PC-9 (cell line): ENCODE measurements around the gene MPI. TPM values are rescaled to one million over a fixed set of nuclear protein-coding genes. Genes with fewer than 3 reads are reported as not detected.
A peak's percentile ranks its signal among the peaks of the same experiment; 100 is the strongest.

Experiments used
- BruUV-seq: library from RNA; stranded (reverse); fragments of 400-500 nt; replicated peaks from 2 replicates; lab custom pipeline; 2021; lab: Mats Ljungman, UMichigan
- CTCF ChIA-PET: fragments of 300-600 bp; sonication (Branson Sonifier 250); formaldehyde crosslinking; loops from one replicate; lab custom pipeline; 2022; ENCODE audit warnings: antibody characterized with exemption; lab: Charles Lee
- POLR2A ChIA-PET: fragments of 300-600 bp; sonication (Branson Sonifier 250); formaldehyde crosslinking; loops from one replicate; lab custom pipeline; 2022; ENCODE audit warnings: antibody characterized with exemption; ENCODE audit not compliant: unreplicated experiment; lab: Charles Lee
- DNase-seq, 2 experiments: peaks; one replicate each; pipeline versions ENCODE4 v3.0.0 to v3.0.0-alpha.2; 2015 to 2022; ENCODE audit warnings: mixed read lengths in 1 of 2
- H2AFZ ChIP-seq: fragments of 200-600 bp; sonication (generic); 2 replicates; pipeline ENCODE4 v1.8.1; 2017; ENCODE audit warnings: antibody characterized with exemption
- H3F3A ChIP-seq: fragments of 200-600 bp; sonication (generic); 2 replicates; pipeline ENCODE4 v1.8.1; 2017; ENCODE audit warnings: antibody characterized with exemption, mild to moderate bottlenecking, low read depth; ENCODE audit not compliant: insufficient read depth
- H3K27ac ChIP-seq: fragments of 200-600 bp; sonication (generic); 2 replicates; pipeline ENCODE4 v1.6.1; 2016; ENCODE audit warnings: mixed run types
- H3K27me3 ChIP-seq: fragments of 200-600 bp; sonication (generic); 2 replicates; pipeline ENCODE4 v1.6.1; 2016; ENCODE audit warnings: low read depth, mixed run types; ENCODE audit not compliant: insufficient read depth
- H3K36me3 ChIP-seq: fragments of 200-600 bp; sonication (generic); 2 replicates; pipeline ENCODE4 v1.6.1; 2016; ENCODE audit warnings: low read depth, mixed run types
- H3K4me1 ChIP-seq: fragments of 200-600 bp; sonication (generic); replicated peaks from 2 replicates; pipeline ENCODE4 v1.6.1; 2016; ENCODE audit warnings: mixed run types; ENCODE audit not compliant: insufficient read depth
- H3K4me2 ChIP-seq: fragments of 200-600 bp; sonication (generic); 2 replicates; pipeline ENCODE4 v1.6.1; 2017; ENCODE audit warnings: mixed run types
- H3K4me3 ChIP-seq: fragments of 200-600 bp; sonication (generic); 2 replicates; pipeline ENCODE4 v1.6.1; 2016; ENCODE audit warnings: mixed run types
- H3K79me2 ChIP-seq: fragments of 200-600 bp; sonication (generic); 2 replicates; pipeline ENCODE4 v1.6.1; 2017; ENCODE audit warnings: low read depth, mixed run types
- H3K9me2 ChIP-seq: fragments of 200-600 bp; sonication (generic); 2 replicates; pipeline ENCODE4 v1.8.1; 2017; ENCODE audit warnings: mild to moderate bottlenecking; ENCODE audit not compliant: insufficient read depth
- H3K9me3 ChIP-seq: fragments of 200-600 bp; sonication (generic); 2 replicates; pipeline ENCODE4 v1.8.1; 2016; ENCODE audit warnings: low read depth; ENCODE audit not compliant: insufficient read depth
- H4K20me1 ChIP-seq: fragments of 200-600 bp; sonication (generic); 2 replicates; pipeline ENCODE4 v1.8.1; 2017; ENCODE audit not compliant: insufficient read depth
- EZH2 ChIP-seq: fragments of 200-600 bp; sonication (generic); IDR thresholded peaks from 2 replicates; pipeline ENCODE4 v1.8.0; 2017; ENCODE audit warnings: antibody characterized with exemption, low read depth
- intact Hi-C: fragments of 100-400 bp; cut with micrococcal nuclease; formaldehyde crosslinking; loops from one replicate; pipeline ENCODE4 v1.10.0; 2022; ENCODE audit not compliant: unreplicated experiment
- total RNA-seq: library from RNA; stranded (reverse); gene quantifications from 2 replicates; pipeline ENCODE4 v1.2.3, GENCODE V29; 2021
- TF ChIP-seq, protein P1 (sequence below): fragments of 200-600 bp; sonication (generic); conservative IDR thresholded peaks from 2 replicates; pipeline ENCODE4 v1.6.1; 2017; ENCODE audit warnings: mixed run types, antibody characterized with exemption, mild to moderate bottlenecking, moderate library complexity

Gene MPI
- total RNA-seq, 1 experiment from 2014 or later = 22.5 TPM

DNA sequence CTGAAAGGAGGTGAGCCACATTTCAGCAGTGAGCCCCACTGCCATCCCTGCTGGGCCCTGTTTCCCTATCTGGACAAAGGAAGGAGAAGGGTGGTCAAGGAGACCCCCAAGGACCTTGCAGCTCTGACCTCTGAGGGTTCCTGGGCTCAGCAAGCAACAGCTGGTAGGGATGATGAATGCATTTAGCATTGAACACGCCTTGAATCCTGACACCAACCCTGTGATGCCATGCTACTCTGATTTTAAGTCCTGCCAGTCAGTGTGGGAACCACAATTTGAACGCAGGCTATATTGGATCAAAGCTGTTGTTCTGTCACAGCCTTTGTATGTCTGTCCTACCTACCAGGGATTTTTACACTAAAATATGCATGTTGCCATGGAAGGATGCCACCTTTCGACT lies 6.5 kb downstream of the MPI start:
- Histone ChIP-seq H3K27ac (no peak overlapping the region), H3K4me1 (peaks cover 18% of the 10 kb centered on the region), H3K9me3 (no peaks in the 10 kb centered on the region), H3K4me2 (no peak overlapping the region), H3F3A (peaks cover 12% of the 10 kb centered on the region; the same call in 1 of the 2 replicates), H3K9me2 (no peaks in the 10 kb centered on the region), H3K36me3 (0 out of 2 replicates have a peak, but pooled peaks cover 4% of the 10 kb centered on the region), H3K79me2 (peaks cover 2% of the 10 kb centered on the region; the same call in 1 of the 2 replicates), H3K4me3 (no peak overlapping the region), H2AFZ (no peak overlapping the region), H4K20me1 (no peaks in the 10 kb centered on the region), H3K27me3 (no peaks in the 10 kb centered on the region)
- TF ChIP-seq, protein P1, sequence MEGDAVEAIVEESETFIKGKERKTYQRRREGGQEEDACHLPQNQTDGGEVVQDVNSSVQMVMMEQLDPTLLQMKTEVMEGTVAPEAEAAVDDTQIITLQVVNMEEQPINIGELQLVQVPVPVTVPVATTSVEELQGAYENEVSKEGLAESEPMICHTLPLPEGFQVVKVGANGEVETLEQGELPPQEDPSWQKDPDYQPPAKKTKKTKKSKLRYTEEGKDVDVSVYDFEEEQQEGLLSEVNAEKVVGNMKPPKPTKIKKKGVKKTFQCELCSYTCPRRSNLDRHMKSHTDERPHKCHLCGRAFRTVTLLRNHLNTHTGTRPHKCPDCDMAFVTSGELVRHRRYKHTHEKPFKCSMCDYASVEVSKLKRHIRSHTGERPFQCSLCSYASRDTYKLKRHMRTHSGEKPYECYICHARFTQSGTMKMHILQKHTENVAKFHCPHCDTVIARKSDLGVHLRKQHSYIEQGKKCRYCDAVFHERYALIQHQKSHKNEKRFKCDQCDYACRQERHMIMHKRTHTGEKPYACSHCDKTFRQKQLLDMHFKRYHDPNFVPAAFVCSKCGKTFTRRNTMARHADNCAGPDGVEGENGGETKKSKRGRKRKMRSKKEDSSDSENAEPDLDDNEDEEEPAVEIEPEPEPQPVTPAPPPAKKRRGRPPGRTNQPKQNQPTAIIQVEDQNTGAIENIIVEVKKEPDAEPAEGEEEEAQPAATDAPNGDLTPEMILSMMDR = no peak
- no peak for TF ChIP-seq EZH2
- ChIA-PET CTCF (interaction anchor here (0.5 to 0.6 kb wide), 2 partner anchors 25 to 53 kb away, joined by 4 to 5 read pairs; no protein-coding TSS in a partner anchor), POLR2A (no interaction called here)
- no TSS peak for BruUV-seq
- DNase-seq = no peak
- intact Hi-C loops = loop anchor here (5.0 kb wide), 1 partner anchor 39 kb away; no protein-coding TSS in a partner anchor

DNA sequence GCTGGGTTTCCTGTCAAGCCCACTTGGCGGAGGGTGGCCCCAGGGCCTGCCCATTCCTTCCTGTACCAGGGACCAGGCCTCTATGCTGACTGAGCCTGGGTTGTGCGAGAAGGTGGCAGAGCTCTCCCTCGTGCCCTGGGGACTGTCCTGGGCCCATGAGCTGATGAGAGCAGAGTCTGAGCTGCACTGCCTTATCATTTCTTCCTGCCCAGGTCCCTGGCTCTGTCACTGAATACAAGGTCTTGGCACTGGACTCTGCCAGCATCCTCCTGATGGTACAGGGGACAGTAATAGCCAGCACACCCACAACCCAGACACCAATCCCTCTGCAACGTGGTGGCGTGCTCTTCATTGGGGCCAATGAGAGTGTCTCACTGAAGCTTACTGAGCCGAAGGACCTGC lies 7.5 kb downstream of the MPI start:
- Histone ChIP-seq H3K27ac (no peak overlapping the region), H3K27me3 (no peaks in the 10 kb centered on the region), H3K9me2 (no peaks in the 10 kb centered on the region), H3K4me1 (peaks cover 17% of the 10 kb centered on the region), H3K4me2 (no peak overlapping the region), H3K9me3 (no peaks in the 10 kb centered on the region), H3K36me3 (peaks cover 4% of the 10 kb centered on the region; the same call in 1 of the 2 replicates), H4K20me1 (no peaks in the 10 kb centered on the region), H3K79me2 (no peaks in the 10 kb centered on the region), H3F3A (peaks cover 21% of the 10 kb centered on the region; the same call in 1 of the 2 replicates), H3K4me3 (no peak overlapping the region), H2AFZ (no peak overlapping the region)
- no TSS peak for BruUV-seq
- no peak for DNase-seq
- ChIA-PET CTCF (no interaction called here), POLR2A (no interaction called here)
- TF ChIP-seq, protein P1 = no peak
- no peak for TF ChIP-seq EZH2
- intact Hi-C loops = loop anchor here (5.0 kb wide), 1 partner anchor 40 kb away; no protein-coding TSS in a partner anchor

DNA sequence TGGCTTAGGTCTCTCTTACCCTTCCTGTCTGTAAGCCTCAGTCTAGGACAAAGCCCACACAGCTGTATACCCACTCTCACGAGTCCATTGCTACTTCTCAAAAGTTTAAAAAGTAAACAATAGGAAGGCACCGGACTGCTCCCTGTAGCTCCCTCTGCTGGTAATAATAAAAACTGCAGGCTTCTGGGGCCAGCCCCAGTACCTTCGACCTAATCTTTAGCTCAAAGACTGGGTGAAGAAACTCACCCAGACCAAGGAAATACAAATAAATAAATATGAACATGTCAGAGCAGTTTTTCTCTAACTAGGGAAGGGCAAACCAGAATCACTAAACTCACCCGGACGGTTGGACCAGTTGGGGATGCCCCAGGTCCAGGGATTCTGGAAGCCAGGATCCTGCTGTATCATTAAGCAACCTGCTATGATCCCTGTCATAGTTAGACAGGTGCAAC lies 11.8 kb downstream of the MPI start:
- H3K4me3 ChIP-seq = no peak overlapping the region
- H4K20me1 ChIP-seq = no peaks in the 10 kb centered on the region
- no TSS peak for BruUV-seq
- H3K36me3 ChIP-seq = peaks cover 21% of the 10 kb centered on the region; the same call in 1 of the 2 replicates
- DNase-seq = peak; percentile 71 to 85
- H3K27ac ChIP-seq = peak overlapping the region; percentile 37; the same call in 1 of the 2 replicates
- H3K9me2 ChIP-seq = no peaks in the 10 kb centered on the region
- H3K79me2 ChIP-seq = peaks cover 26% of the 10 kb centered on the region
- TF ChIP-seq, protein P1 = peak; percentile 96
- no peak for TF ChIP-seq EZH2
- no peak overlapping the region for H2AFZ ChIP-seq
- H3K9me3 ChIP-seq = no peaks in the 10 kb centered on the region
- ChIA-PET POLR2A (interaction anchor here (0.5 to 0.6 kb wide), 3 partner anchors 31 to 621 kb away, joined by 3 to 7 read pairs (median 6); no protein-coding TSS in a partner anchor), CTCF (interaction anchor here (0.6 to 1.6 kb wide), 13 partner anchors 9 to 135 kb away, joined by 3 to 11 read pairs (median 5); no protein-coding TSS in a partner anchor)
- intact Hi-C loops = loop anchor here (2.0 to 5.0 kb wide), 2 partner anchors 59 to 84 kb away; partner anchors contain the start of gene ULK3
- H3K4me2 ChIP-seq = 0 out of 2 replicates have a peak overlapping the region, but pooled peaks have one; percentile 8
- H3F3A ChIP-seq = peaks cover 31% of the 10 kb centered on the region; the same call in 1 of the 2 replicates
- H3K27me3 ChIP-seq = no peaks in the 10 kb centered on the region
- H3K4me1 ChIP-seq = peaks cover 28% of the 10 kb centered on the region
